GM12864 (cell line): Measurements from ENCODE around the gene HOOK1.
A peak's percentile ranks its signal among the peaks of the same experiment; 100 is the strongest.

Source experiments
- DNase-seq: peaks from one replicate; pipeline ENCODE4 v3.0.0-alpha.2; 2011; ENCODE audit warnings: low read depth
- H3K4me3 ChIP-seq: 2 replicates; pipeline ENCODE4 v1.5.1; 2011; ENCODE audit warnings: mild to moderate bottlenecking, low read depth, low read length, control low read depth
- CTCF ChIP-seq: IDR thresholded peaks from 2 replicates; pipeline ENCODE4 v1.5.1; 2011; ENCODE audit warnings: low read depth, mild to moderate bottlenecking, moderate library complexity, low read length, control low read depth, inconsistent platforms; ENCODE audit errors: missing control alignments

The HOOK1 gene

DNA sequence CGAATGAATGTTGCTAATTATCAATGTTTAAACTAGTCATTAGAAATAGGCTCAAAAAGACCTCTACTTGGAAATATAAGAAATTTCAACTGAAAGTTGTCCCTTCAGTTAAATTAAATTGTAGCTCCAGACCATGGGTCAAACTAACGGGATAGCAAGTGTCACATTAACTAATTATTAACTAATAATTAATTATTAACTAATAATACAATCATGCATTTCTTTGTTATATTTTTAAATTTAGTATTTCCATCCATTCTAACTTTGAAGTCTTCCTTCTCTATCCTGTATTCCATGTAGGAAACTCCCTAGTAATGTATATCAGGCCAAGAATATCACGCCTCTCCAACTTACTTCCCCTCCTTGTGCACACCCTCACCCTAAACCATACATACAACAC, 43.4 kb upstream of the HOOK1 start:
- H3K4me3 ChIP-seq: no peak overlapping the region
- DNase-seq: no peak
- no peak for TF ChIP-seq CTCF

GRCh38 chr1:59775480-59775879, 39.3 kb upstream of the HOOK1 start:
- no peak overlapping the region for H3K4me3 ChIP-seq
- TF ChIP-seq CTCF: no peak

DNA sequence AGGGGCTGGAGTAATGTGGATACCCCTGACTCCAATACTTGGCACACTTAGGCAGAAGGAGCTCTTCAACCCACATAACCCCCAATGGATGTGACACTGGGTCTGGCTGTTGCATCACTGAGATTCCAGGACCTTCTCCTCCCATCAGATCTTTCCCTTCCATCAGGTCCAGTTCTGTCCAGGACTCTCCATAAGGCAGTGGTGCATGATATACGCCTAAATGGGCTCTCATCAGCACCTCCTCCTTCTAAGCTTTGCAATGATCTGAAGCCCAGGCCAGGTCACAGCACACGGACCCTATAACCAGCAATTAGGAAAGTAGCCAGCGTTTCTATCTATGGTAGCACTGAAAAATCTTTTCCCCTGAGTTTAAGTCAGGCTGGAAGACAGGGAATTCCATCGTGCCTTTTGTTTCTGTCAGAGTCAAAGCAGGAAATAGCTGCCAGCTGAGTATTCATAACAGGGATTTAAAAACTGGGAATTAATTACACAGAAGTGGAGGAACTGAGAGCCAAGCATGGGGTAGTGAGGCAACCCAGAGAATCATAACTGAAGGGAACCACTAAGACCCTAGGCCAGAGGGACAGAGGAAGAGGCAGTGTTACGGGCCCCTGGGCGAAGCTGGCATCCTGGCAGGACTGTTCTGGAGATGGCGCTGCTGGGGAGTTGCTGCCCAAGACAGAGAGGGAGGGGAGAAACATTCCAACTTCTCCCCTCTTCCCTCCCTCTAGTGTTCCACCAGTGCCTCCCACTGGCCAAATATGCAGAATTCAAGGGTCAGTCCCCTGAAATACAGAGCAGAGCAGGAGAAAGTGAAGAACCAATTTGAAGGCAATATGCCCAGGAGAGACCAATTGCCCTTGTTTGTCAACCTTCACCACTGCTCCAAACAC, 37.5 kb upstream of the HOOK1 start:
- DNase-seq: no peak
- H3K4me3 ChIP-seq: no peak overlapping the region

More at GRCh38 chr1:59775480-59775879, 39.3 kb upstream of the HOOK1 start:
- no peak for DNase-seq

GRCh38 chr1:59779949-59780348, 34.8 kb upstream of the HOOK1 start:
- no peak for DNase-seq
- no peak overlapping the region for H3K4me3 ChIP-seq
- peak; percentile 31 for TF ChIP-seq CTCF

More for the DNA sequence above, 37.5 kb upstream of the HOOK1 start:
- TF ChIP-seq CTCF: peak; percentile 5

GRCh38 chr1:59788825-59789224, 25.9 kb upstream of the HOOK1 start:
- no peak overlapping the region for H3K4me3 ChIP-seq
- TF ChIP-seq CTCF: no peak
- no peak for DNase-seq

DNA sequence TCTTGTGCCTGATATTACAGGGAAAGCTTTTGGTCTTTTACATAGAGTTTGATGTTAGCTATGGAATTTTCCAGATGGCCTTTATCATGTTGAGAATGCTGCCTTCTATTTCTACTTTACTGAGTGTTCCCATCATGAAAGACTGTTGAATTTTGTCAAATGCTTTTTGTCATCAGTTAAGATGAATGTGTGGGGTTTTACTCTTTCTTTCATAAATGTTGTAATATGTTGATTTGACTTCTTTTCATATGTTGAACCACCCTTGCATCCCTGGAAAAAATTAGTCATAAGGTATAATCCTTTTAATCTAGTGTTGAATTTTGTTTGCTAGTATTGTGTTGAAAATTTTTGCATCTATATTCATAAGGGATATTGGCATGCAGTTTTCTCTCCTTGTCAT, 16.1 kb upstream of the HOOK1 start:
- no peak overlapping the region for H3K4me3 ChIP-seq
- no peak for DNase-seq
- no peak for TF ChIP-seq CTCF
